ENCODE results near the gene RGSL1.

DNA sequence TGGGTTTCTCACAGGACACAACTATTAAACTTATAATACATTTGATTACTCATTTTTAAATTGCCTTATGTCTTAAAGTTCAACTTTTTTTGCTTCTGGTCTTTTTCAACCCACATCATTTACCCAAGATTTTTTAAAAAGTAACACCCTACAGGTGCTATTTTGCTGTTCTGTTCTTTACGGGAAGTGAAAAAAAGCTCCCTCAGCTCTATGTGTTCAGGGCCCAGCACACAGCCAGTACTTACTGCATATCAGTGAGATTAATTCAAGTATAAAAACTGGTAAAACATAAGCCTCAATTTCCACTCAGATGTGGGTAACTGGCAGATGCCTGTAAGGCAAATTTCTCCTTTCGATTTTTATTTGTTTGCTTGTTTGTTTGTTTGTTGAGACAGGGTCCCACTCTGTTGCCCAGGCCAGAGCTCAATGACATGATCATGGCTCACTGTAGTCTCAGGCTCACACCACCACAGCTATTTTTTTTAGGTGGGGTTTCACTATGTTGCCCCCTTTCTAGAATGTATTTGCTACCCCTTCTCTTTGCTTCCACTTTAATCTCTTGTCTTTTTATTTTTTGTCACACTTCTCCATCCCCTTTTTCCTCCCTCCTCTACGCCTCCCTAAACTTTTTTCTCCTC, 118.8 kb downstream of the RGSL1 start:
- TF ChIP-seq NR2C2 (CRISPR knock-in tag; IDR thresholded peaks at IDR 0.05) (no peak), NR2C2 (tag; IDR thresholded peaks at IDR 0.05) (no peak), PML (IDR thresholded peaks at IDR 0.05; ENCODE audit: low read length) (no peak), RBM15 (IDR thresholded peaks at IDR 0.05; ENCODE audit: insufficient read depth, low read length) (no peak), KAT7 (CRISPR knock-in tag; IDR thresholded peaks at IDR 0.05; ENCODE audit: borderline replicate concordance) (no peak), MCM5 (IDR thresholded peaks at IDR 0.05; ENCODE audit: low read depth) (no peak), RBM39 (optimal IDR thresholded peaks at IDR 0.05; ENCODE audit: low read depth, low read length) (no peak), ZNF263 (CRISPR knock-in tag; IDR thresholded peaks at IDR 0.05; ENCODE audit: borderline replicate concordance) (no peak), ZNF175 (CRISPR knock-in tag; IDR thresholded peaks at IDR 0.05; ENCODE audit: low read depth) (no peak), SIX5 (IDR thresholded peaks at IDR 0.05; ENCODE audit: borderline replicate concordance in 1 of 2, insufficient read depth in 1 of 2, low read depth in 1 of 2, low read length in 2 of 2) (no peak)
- TF ChIP-seq, protein P1, sequence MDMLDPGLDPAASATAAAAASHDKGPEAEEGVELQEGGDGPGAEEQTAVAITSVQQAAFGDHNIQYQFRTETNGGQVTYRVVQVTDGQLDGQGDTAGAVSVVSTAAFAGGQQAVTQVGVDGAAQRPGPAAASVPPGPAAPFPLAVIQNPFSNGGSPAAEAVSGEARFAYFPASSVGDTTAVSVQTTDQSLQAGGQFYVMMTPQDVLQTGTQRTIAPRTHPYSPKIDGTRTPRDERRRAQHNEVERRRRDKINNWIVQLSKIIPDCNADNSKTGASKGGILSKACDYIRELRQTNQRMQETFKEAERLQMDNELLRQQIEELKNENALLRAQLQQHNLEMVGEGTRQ (CRISPR knock-in tag; IDR thresholded peaks at IDR 0.05), result no peak
- TF ChIP-seq, protein P2, sequence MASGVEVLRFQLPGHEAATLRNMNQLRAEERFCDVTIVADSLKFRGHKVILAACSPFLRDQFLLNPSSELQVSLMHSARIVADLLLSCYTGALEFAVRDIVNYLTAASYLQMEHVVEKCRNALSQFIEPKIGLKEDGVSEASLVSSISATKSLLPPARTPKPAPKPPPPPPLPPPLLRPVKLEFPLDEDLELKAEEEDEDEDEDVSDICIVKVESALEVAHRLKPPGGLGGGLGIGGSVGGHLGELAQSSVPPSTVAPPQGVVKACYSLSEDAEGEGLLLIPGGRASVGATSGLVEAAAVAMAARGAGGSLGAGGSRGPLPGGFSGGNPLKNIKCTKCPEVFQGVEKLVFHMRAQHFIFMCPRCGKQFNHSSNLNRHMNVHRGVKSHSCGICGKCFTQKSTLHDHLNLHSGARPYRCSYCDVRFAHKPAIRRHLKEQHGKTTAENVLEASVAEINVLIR (CRISPR knock-in tag; IDR thresholded peaks at IDR 0.05), result no peak
- TF ChIP-seq, protein P3, sequence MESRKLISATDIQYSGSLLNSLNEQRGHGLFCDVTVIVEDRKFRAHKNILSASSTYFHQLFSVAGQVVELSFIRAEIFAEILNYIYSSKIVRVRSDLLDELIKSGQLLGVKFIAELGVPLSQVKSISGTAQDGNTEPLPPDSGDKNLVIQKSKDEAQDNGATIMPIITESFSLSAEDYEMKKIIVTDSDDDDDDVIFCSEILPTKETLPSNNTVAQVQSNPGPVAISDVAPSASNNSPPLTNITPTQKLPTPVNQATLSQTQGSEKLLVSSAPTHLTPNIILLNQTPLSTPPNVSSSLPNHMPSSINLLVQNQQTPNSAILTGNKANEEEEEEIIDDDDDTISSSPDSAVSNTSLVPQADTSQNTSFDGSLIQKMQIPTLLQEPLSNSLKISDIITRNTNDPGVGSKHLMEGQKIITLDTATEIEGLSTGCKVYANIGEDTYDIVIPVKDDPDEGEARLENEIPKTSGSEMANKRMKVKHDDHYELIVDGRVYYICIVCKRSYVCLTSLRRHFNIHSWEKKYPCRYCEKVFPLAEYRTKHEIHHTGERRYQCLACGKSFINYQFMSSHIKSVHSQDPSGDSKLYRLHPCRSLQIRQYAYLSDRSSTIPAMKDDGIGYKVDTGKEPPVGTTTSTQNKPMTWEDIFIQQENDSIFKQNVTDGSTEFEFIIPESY (CRISPR knock-in tag; IDR thresholded peaks at IDR 0.05), result no peak
- TF ChIP-seq, protein P4, sequence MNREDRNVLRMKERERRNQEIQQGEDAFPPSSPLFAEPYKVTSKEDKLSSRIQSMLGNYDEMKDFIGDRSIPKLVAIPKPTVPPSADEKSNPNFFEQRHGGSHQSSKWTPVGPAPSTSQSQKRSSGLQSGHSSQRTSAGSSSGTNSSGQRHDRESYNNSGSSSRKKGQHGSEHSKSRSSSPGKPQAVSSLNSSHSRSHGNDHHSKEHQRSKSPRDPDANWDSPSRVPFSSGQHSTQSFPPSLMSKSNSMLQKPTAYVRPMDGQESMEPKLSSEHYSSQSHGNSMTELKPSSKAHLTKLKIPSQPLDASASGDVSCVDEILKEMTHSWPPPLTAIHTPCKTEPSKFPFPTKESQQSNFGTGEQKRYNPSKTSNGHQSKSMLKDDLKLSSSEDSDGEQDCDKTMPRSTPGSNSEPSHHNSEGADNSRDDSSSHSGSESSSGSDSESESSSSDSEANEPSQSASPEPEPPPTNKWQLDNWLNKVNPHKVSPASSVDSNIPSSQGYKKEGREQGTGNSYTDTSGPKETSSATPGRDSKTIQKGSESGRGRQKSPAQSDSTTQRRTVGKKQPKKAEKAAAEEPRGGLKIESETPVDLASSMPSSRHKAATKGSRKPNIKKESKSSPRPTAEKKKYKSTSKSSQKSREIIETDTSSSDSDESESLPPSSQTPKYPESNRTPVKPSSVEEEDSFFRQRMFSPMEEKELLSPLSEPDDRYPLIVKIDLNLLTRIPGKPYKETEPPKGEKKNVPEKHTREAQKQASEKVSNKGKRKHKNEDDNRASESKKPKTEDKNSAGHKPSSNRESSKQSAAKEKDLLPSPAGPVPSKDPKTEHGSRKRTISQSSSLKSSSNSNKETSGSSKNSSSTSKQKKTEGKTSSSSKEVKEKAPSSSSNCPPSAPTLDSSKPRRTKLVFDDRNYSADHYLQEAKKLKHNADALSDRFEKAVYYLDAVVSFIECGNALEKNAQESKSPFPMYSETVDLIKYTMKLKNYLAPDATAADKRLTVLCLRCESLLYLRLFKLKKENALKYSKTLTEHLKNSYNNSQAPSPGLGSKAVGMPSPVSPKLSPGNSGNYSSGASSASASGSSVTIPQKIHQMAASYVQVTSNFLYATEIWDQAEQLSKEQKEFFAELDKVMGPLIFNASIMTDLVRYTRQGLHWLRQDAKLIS (CRISPR knock-in tag; IDR thresholded peaks at IDR 0.05), result no peak
